Gastroesophageal sphincter (tissue), 3 donors: ENCODE results near the gene RPLP1.

Experiments
- EP300 ChIP-seq: sonication (generic); formaldehyde crosslinking; IDR thresholded peaks from one replicate; pipeline ENCODE4 v1.6.1; 2017; ENCODE audit warnings: antibody characterized with exemption, mild to moderate bottlenecking
- POLR2A ChIP-seq, 2 donors: fragments of 450-650 bp; IDR thresholded peaks; one replicate each; pipeline ENCODE4 v1.6.1; 2017; ENCODE audit warnings: antibody characterized with exemption in 2 of 2, mild to moderate bottlenecking in 2 of 2, moderate library complexity in 1 of 2
- POLR2AphosphoS5 ChIP-seq: sonication (generic); formaldehyde crosslinking; IDR thresholded peaks from one replicate; pipeline ENCODE4 v1.6.1; 2017; ENCODE audit warnings: antibody characterized with exemption
- TF ChIP-seq, protein P1 (sequence below), 4 experiments: fragments of 200-600 bp in 2 of 4; fragments of 450-650 bp in 2 of 4; sonication (generic) in 1 of 4; IDR thresholded peaks; one replicate each; pipeline ENCODE4 v1.5.1; 2017 to 2019; ENCODE audit warnings: antibody characterized with exemption in 4 of 4, mild to moderate bottlenecking in 2 of 4, moderate library complexity in 2 of 4

DNA sequence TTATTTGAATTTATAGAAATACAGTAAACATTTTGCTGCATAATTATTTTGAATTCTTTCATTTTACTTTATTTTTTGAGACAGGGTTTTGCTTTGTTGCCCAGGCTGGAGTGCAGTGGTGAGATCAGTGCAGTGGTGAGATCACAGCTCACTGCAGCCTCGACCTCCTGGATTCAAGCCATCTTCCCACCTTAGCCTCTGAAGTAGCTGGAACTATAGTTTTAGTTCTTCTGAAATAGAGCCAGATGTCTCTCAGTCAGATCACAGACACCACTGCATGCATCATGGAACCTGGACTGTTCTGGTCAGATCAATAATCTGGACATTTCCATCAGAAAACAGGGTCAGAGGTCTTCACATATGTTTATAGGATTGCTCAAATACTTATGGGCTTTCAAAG, 7.9 kb downstream of the RPLP1 start:
- TF ChIP-seq, protein P1, sequence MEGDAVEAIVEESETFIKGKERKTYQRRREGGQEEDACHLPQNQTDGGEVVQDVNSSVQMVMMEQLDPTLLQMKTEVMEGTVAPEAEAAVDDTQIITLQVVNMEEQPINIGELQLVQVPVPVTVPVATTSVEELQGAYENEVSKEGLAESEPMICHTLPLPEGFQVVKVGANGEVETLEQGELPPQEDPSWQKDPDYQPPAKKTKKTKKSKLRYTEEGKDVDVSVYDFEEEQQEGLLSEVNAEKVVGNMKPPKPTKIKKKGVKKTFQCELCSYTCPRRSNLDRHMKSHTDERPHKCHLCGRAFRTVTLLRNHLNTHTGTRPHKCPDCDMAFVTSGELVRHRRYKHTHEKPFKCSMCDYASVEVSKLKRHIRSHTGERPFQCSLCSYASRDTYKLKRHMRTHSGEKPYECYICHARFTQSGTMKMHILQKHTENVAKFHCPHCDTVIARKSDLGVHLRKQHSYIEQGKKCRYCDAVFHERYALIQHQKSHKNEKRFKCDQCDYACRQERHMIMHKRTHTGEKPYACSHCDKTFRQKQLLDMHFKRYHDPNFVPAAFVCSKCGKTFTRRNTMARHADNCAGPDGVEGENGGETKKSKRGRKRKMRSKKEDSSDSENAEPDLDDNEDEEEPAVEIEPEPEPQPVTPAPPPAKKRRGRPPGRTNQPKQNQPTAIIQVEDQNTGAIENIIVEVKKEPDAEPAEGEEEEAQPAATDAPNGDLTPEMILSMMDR (IDR thresholded peaks at IDR 0.05), result no peak
- TF ChIP-seq POLR2AphosphoS5 (no peak), POLR2A (IDR thresholded peaks at IDR 0.05) (no peak), EP300 (no peak)
